Stimulated activated CD8-positive, alpha-beta memory T cell treated with anti-CD3 and anti-CD28 coated beads, Interleukin-15, amount 100 ng/mL, for 48 hours (primary cell): ENCODE results near the gene SPINK4.

Experiments used
- DNase-seq, 2 donors: peaks; one replicate each; pipeline ENCODE4 v3.0.0-alpha.2; 2020; ENCODE audit warnings: low read depth in 2 of 2

The SPINK4 gene

GRCh38 chr9:33257276-33257675 is 17.3 kb downstream of the SPINK4 start:
- no peak for DNase-seq

GRCh38 chr9:33260372-33260771 is 20.4 kb downstream of the SPINK4 start:
- DNase-seq = no peak

- no peak for DNase-seq
These were observed 23.4 kb downstream of the SPINK4 start for GRCh38 chr9:33263131-33264002.

- DNase-seq = peak; percentile 21 to 24
These were observed 24.1 kb downstream of the SPINK4 start for GRCh38 chr9:33264003-33264472.

- DNase-seq = peak; percentile 98 to 99
These were observed 24.7 kb downstream of the SPINK4 start, which contains the start of the genes BAG1 and CHMP5 for GRCh38 chr9:33264473-33265177. Gene BAG1 (minus strand): TSS chr9:33264708. Gene CHMP5 (plus strand): TSS chr9:33265049. CDS start chr9:33265079, 30 bp downstream.

GRCh38 chr9:33265211-33265865 is 25.4 kb downstream of the SPINK4 start:
- DNase-seq = no peak

GRCh38 chr9:33267151-33267767 is 27.3 kb downstream of the SPINK4 start:
- DNase-seq = no peak

- DNase-seq = no peak
These were observed 30.2 kb downstream of the SPINK4 start for GRCh38 chr9:33270146-33270545.

GRCh38 chr9:33272061-33272460 is 32.1 kb downstream of the SPINK4 start:
- no peak for DNase-seq

GRCh38 chr9:33273266-33273971 is 33.5 kb downstream of the SPINK4 start:
- DNase-seq = no peak

GRCh38 chr9:33273972-33274328 is 34.0 kb downstream of the SPINK4 start:
- DNase-seq = no peak

GRCh38 chr9:33277484-33277883 is 37.5 kb downstream of the SPINK4 start:
- DNase-seq = no peak

GRCh38 chr9:33285502-33285901 is 45.5 kb downstream of the SPINK4 start:
- DNase-seq = no peak

- no peak for DNase-seq
These were observed 47.1 kb downstream of the SPINK4 start for GRCh38 chr9:33287087-33287490.

- no peak for DNase-seq
These were observed 48.3 kb downstream of the SPINK4 start for GRCh38 chr9:33288235-33288634.

- no peak for DNase-seq
These were observed 49.0 kb downstream of the SPINK4 start for GRCh38 chr9:33288828-33289483.

- DNase-seq = no peak
These were observed 49.5 kb downstream of the SPINK4 start for GRCh38 chr9:33289496-33289895.

- no peak for DNase-seq
These were observed 49.9 kb downstream of the SPINK4 start for GRCh38 chr9:33289936-33290246.

- DNase-seq = peak; percentile 98 to 99
These were observed 50.5 kb downstream of the SPINK4 start, which contains the start of gene NFX1 for GRCh38 chr9:33290247-33291030. Gene NFX1 (plus strand): TSS chr9:33290516. CDS start chr9:33290573, 57 bp downstream.

- DNase-seq = no peak
These were observed 51.0 kb downstream of the SPINK4 start for GRCh38 chr9:33291031-33291397.
